ENCODE measurements around the gene TMEM19. TPM values are rescaled to one million over a fixed set of nuclear protein-coding genes. Genes with fewer than 3 reads are reported as not detected.

Gene TMEM19
- total RNA-seq, 1 donor from 2014 or later: 25.8 TPM

Other genes starting within 250 kb of the TMEM19 start
- 0.29 and 0.32 TPM in 2 replicates for gene LGR5, start 246.3 kb upstream of the TMEM19 start, total RNA-seq
- 50.9 and 51.7 TPM in 2 replicates for gene ZFC3H1, start 22.2 kb upstream of the TMEM19 start, total RNA-seq
- gene THAP2, start 21.8 kb upstream of the TMEM19 start, total RNA-seq: 6.0 and 6.3 TPM in 2 replicates
- 87.6 and 88.5 TPM in 2 replicates for gene RAB21, start 68.8 kb downstream of the TMEM19 start, total RNA-seq
- gene TBC1D15, start 153.7 kb downstream of the TMEM19 start, total RNA-seq: 26.5 and 28.4 TPM in 2 replicates